ENCODE data around the gene AMIGO1.
A peak's percentile ranks its signal among the peaks of the same experiment; 100 is the strongest.

The AMIGO1 gene

DNA sequence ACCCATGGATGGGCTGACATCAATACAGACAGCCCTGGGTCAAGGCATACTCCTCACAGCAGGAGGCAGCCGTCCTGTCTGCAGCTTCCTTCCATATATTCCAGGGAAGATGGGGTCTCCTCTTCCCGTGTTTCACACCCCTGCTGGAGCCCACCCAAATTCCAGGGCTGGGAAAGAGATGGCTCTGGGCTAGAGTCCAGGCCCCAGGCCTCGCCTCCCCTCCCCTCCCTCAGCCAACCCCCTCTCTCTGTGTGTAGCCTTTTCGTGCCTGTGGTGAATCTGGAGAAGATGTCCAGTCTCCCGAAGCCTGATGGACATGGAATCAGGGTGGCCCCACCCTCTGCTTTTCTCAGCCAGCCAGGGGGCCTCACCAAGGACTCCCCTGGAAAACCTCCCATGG is 22.3 kb downstream of the AMIGO1 start:
- Histone ChIP-seq H3K27ac (ENCODE audit: low read length) (no peak overlapping the region), H3K36me3 (ENCODE audit: insufficient read depth, low read depth, low read length) (peaks cover 26% of the 10 kb centered on the region), H3K9ac (ENCODE audit: low read depth, low read length) (no peak overlapping the region), H3K27me3 (ENCODE audit: insufficient read depth, low read length) (peaks cover 4% of the 10 kb centered on the region), H3K4me1 (ENCODE audit: insufficient read depth, low read length) (peaks cover 8% of the 10 kb centered on the region; the same call in 1 of the 2 replicates), H3K4me3 (ENCODE audit: low read length) (no peak overlapping the region), H3K9me3 (ENCODE audit: insufficient read depth, low read depth, low read length) (no peaks in the 10 kb centered on the region)

DNA sequence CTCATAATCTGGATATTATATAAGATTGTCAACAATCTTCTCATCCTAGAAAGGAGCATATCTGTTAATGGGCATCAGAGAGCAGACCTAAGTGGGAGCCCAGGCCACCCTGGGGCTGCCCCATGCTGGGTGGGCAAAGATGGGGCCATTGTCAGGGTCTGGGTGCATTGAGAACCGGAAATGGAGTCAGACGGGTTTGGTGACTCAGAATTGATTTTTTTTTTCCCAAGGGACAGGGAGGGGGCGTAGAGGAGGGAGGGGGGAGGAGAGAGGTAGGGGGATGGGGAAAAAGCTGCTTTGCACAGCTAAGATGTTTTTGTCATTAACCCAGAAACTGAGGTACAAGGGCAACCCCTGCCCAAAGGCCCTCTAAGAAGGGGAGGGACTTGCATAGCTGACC is 24.5 kb downstream of the AMIGO1 start:
- Histone ChIP-seq H3K4me3 (ENCODE audit: low read length) (peak overlapping the region; percentile 97), H3K27me3 (ENCODE audit: insufficient read depth, low read length) (peaks cover 10% of the 10 kb centered on the region), H3K9ac (ENCODE audit: low read depth, low read length) (peak overlapping the region; percentile 93; the same call in 1 of the 2 replicates), H3K9me3 (ENCODE audit: insufficient read depth, low read depth, low read length) (no peaks in the 10 kb centered on the region), H3K27ac (ENCODE audit: low read length) (no peak overlapping the region), H3K4me1 (ENCODE audit: insufficient read depth, low read length) (peaks cover 8% of the 10 kb centered on the region; the same call in 1 of the 2 replicates), H3K36me3 (ENCODE audit: insufficient read depth, low read depth, low read length) (peaks cover 26% of the 10 kb centered on the region)

DNA sequence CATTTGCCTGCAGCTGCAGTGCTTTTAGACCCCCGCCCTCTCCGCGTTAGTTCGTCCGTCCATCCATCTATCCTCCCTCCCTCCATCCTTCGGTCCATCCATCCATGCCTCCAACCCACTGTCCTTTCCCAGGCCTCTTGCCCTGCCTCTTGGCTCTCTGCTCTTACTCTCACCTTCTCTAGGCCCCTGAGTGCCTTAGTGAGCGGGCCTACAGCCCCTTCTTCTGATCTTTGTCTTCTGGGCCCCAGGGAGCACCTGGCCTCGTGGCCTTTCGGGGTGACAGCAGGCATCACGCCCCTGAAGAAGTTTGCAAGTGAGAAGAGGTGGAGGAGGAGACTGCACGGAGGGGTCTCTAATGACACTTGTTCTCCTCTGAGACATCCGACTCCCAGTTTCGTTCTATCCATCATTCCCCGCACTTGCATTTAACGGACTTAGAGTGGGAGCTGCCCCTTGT is 25.0 kb downstream of the AMIGO1 start:
- peak overlapping the region; percentile 97 for H3K4me3 ChIP-seq (ENCODE audit: low read length)
- H3K27ac ChIP-seq (ENCODE audit: low read length) = no peak overlapping the region
- H3K9me3 ChIP-seq (ENCODE audit: insufficient read depth, low read depth, low read length) = no peaks in the 10 kb centered on the region
- peaks cover 24% of the 10 kb centered on the region for H3K36me3 ChIP-seq (ENCODE audit: insufficient read depth, low read depth, low read length)
- peaks cover 8% of the 10 kb centered on the region; the same call in 1 of the 2 replicates for H3K4me1 ChIP-seq (ENCODE audit: insufficient read depth, low read length)
- peak overlapping the region; percentile 93; the same call in 1 of the 2 replicates for H3K9ac ChIP-seq (ENCODE audit: low read depth, low read length)
- H3K27me3 ChIP-seq (ENCODE audit: insufficient read depth, low read length) = peaks cover 10% of the 10 kb centered on the region

DNA sequence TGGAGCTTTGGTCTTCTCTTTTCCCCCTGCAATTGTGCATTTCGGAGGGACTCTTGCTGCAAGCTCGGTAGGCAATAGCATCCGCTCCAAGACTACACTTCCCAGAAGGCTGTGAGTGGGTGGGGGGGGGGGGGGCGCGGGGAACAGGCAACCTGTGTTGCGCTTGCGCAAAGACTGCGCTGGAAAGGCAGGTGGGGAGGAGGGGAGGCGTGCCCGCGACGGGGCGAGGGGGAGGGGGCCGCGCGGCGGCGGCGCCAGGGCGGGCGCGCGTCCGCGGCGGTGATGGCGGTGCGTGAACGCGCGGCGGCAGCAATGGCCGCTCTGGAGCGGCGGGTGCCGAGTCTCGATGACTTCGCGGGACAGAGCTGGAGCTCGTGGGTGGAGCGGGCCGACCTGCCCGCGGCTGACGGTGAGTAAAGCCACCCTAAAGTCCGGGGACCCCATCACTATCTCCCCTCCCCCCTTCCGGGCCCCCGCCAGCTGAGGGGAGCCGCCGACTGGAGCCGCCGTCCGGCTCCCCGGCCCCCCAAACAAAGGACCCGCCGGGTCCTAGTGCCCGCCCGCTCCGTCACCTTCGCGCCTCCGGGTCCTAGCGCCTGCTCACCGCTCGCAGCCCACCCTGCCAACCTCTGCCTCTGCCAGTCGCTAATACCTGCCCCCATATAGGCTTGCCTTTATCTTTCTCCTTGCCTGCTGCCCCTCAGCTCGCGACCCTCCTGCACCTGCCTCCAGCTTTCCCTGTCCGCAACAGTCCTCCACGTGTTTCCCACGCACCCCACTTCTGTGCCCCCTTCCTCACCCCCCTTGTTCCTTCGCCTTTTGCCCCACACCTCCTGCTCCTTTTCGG is 25.6 kb downstream of the AMIGO1 start, which contains the start of gene ATXN7L2:
Gene ATXN7L2, plus strand, starts transcription at position 234 of the 847 bp plus-strand sequence. Its CDS starts 49 bp downstream, at position 283.
- no peaks in the 10 kb centered on the region for H3K9me3 ChIP-seq (ENCODE audit: insufficient read depth, low read depth, low read length)
- peaks cover 8% of the 10 kb centered on the region; the same call in 1 of the 2 replicates for H3K4me1 ChIP-seq (ENCODE audit: insufficient read depth, low read length)
- H3K27ac ChIP-seq (ENCODE audit: low read length) = no peak within 1 kb of the TSS

DNA sequence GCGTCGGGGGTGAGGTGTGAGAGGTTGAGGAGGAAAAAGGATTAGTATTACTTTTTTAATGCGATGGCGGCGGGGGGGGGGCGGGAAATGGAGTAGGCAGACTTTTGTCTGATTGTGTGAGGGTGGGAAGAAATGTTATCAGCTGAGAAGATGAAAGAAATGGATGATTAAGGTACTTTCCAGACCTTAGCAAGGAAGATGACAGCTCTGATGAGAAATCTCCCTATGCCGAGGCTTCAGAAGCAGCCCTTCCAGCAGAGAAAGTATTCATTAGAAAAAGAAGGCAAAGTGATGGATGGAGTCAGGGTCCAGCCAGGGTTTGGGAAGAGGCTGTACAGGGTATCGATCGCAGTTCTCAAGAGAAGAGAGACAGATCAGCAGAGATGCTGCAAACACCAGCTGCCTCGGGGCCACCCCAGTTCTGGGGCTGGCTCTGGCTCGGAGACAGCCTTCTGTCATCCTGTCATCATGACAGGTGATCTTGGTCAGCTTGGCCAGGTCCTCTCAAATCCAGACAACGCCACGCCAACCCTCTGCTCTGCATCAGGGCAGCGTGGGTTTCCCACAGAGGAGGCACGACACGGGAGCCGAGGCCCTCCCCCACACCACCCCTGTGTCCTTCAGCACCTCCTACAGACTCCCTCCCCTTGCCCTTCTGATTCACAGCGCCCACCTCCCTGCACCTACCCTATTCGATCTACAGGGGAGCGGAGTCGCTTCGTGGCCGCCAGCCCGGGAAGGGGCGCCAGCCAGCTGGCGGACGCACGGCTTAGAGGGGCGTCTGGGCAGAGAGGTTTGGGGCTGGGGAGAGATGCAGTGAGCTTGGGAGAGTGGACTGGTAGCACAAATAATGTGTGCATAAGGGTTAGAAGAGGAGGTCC is 26.5 kb downstream of the AMIGO1 start:
- Histone ChIP-seq H3K9ac (ENCODE audit: low read depth, low read length) (no peak overlapping the region), H3K4me3 (ENCODE audit: low read length) (peak overlapping the region; percentile 97), H3K36me3 (ENCODE audit: insufficient read depth, low read depth, low read length) (peaks cover 10% of the 10 kb centered on the region; the same call in 1 of the 2 replicates), H3K9me3 (ENCODE audit: insufficient read depth, low read depth, low read length) (no peaks in the 10 kb centered on the region), H3K4me1 (ENCODE audit: insufficient read depth, low read length) (peaks cover 8% of the 10 kb centered on the region; the same call in 1 of the 2 replicates), H3K27ac (ENCODE audit: low read length) (no peak overlapping the region), H3K27me3 (ENCODE audit: insufficient read depth, low read length) (peaks cover 10% of the 10 kb centered on the region)

More for the DNA sequence above, 25.6 kb downstream of the AMIGO1 start, which contains the start of gene ATXN7L2:
- Histone ChIP-seq H3K36me3 (ENCODE audit: insufficient read depth, low read depth, low read length) (peaks cover 18% of the 10 kb centered on the region; the same call in 1 of the 2 replicates), H3K27me3 (ENCODE audit: insufficient read depth, low read length) (peaks cover 10% of the 10 kb centered on the region), H3K9ac (ENCODE audit: low read depth, low read length) (peak within 1 kb of the TSS; percentile 93), H3K4me3 (ENCODE audit: low read length) (peak within 1 kb of the TSS; percentile 97)

DNA sequence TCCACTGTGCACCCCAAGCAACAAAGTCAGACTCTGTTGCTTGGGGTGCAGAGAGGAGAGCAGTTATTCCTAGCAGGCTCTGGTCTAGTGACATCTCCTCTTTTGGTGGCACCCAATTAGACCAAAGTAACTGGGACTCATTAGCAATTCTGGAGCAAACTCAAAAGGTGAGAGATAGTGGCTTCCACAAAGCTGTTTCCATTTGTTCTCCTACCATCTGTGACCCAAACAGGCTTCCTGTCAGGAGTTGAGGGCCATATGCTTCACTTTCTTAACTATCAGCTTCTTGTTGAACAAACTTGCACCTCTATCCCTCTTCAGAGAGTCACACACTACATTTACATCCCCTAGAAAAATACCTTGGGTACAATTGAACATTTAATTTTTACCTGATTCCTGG is 27.3 kb downstream of the AMIGO1 start:
- peaks cover 8% of the 10 kb centered on the region; the same call in 1 of the 2 replicates for H3K4me1 ChIP-seq (ENCODE audit: insufficient read depth, low read length)
- peaks cover 2% of the 10 kb centered on the region; the same call in 1 of the 2 replicates for H3K36me3 ChIP-seq (ENCODE audit: insufficient read depth, low read depth, low read length)
- H3K27ac ChIP-seq (ENCODE audit: low read length) = no peak overlapping the region
- peaks cover 10% of the 10 kb centered on the region for H3K27me3 ChIP-seq (ENCODE audit: insufficient read depth, low read length)
- no peaks in the 10 kb centered on the region for H3K9me3 ChIP-seq (ENCODE audit: insufficient read depth, low read depth, low read length)
- H3K9ac ChIP-seq (ENCODE audit: low read depth, low read length) = no peak overlapping the region
- H3K4me3 ChIP-seq (ENCODE audit: low read length) = no peak overlapping the region

DNA sequence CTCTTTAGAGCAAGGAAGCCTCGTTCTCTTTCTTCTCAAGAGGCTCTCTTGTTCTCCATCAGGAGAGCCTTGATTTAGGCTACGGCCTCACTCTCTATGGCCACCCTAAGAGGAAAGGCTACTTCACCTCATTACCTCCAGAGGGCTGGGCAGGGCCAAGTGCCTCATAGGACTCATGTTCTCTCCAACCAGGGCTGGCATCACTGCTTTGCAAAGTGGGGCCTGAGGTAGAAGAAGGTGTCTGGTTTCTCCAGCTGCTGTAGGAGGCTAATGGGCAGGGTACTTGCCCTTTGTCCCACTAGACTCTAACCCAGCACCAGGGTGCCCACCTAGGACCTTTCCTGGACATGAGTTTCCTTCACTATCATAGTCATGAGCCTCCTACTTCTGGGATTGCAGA is 27.9 kb downstream of the AMIGO1 start:
- H3K27ac ChIP-seq (ENCODE audit: low read length) = no peak overlapping the region
- no peak overlapping the region for H3K4me3 ChIP-seq (ENCODE audit: low read length)
- H3K27me3 ChIP-seq (ENCODE audit: insufficient read depth, low read length) = peaks cover 10% of the 10 kb centered on the region
- H3K9ac ChIP-seq (ENCODE audit: low read depth, low read length) = no peak overlapping the region
- no peaks in the 10 kb centered on the region for H3K9me3 ChIP-seq (ENCODE audit: insufficient read depth, low read depth, low read length)
- peaks cover 8% of the 10 kb centered on the region; the same call in 1 of the 2 replicates for H3K4me1 ChIP-seq (ENCODE audit: insufficient read depth, low read length)
- H3K36me3 ChIP-seq (ENCODE audit: insufficient read depth, low read depth, low read length) = no peaks in the 10 kb centered on the region; the same call in 1 of the 2 replicates

DNA sequence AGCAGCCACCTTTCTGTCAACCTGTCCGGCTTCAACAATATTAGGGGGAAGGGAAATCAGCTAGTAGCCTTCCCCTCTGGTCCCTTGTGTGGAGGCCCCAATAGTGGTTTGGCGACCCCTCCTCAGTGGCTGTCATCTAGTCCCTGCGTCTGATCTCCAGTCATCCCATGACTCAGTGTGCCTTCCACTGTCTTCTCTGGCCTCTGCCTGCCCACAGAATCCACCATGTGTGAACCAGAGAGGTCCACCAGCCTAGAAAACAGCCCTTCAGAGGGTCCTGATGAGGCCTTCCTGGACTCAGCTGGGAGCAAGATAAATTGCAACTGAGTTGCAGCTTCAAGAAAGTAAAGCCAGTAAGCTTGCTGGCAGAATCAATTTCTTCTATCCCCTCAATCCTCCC is 29.6 kb downstream of the AMIGO1 start:
- no peak overlapping the region for H3K9ac ChIP-seq (ENCODE audit: low read depth, low read length)
- no peaks in the 10 kb centered on the region for H3K9me3 ChIP-seq (ENCODE audit: insufficient read depth, low read depth, low read length)
- H3K4me1 ChIP-seq (ENCODE audit: insufficient read depth, low read length) = peaks cover 1% of the 10 kb centered on the region; the same call in 1 of the 2 replicates
- H3K4me3 ChIP-seq (ENCODE audit: low read length) = no peak overlapping the region
- peaks cover 10% of the 10 kb centered on the region for H3K27me3 ChIP-seq (ENCODE audit: insufficient read depth, low read length)
- H3K36me3 ChIP-seq (ENCODE audit: insufficient read depth, low read depth, low read length) = no peaks in the 10 kb centered on the region
- H3K27ac ChIP-seq (ENCODE audit: low read length) = no peak overlapping the region

DNA sequence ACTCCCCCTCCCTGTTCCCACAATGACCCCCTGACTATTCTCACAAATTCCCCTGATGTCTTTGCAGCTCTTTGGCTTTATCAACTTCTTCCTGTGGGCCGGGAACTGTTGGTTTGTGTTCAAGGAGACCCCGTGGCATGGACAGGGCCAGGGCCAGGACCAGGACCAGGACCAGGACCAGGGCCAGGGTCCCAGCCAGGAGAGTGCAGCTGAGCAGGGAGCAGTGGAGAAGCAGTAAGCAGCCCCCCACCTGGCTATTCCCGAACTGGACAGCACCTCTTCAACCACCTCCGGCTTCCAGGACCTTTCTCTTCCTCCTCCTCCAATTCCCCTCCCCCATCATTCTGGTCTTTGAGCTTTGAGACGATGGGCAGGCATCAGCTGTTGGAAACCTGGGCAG is 30.2 kb downstream of the AMIGO1 start:
- Histone ChIP-seq H3K27ac (ENCODE audit: low read length) (no peak overlapping the region), H3K4me1 (ENCODE audit: insufficient read depth, low read length) (no peaks in the 10 kb centered on the region), H3K4me3 (ENCODE audit: low read length) (no peak overlapping the region), H3K9ac (ENCODE audit: low read depth, low read length) (no peak overlapping the region), H3K36me3 (ENCODE audit: insufficient read depth, low read depth, low read length) (no peaks in the 10 kb centered on the region), H3K9me3 (ENCODE audit: insufficient read depth, low read depth, low read length) (no peaks in the 10 kb centered on the region), H3K27me3 (ENCODE audit: insufficient read depth, low read length) (peaks cover 10% of the 10 kb centered on the region)

DNA sequence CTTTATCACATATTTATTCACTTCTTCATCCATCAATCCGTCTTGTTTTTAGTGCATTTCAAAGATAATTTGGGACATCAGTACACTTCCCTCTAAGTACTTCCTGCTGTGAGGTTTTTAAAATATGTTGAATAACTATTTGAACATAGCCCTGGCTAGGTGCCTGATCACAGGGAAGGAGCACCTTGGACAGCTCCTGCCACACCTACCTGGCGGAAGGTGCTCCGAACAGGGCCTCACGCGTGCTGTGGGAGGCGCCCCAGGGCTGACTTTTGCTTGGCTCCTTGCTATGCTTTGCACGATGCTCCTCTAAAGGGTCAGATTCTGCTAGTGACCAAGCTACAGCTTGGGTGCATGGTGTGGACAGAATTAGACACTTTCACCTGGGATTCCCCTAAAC is 30.7 kb downstream of the AMIGO1 start:
- H3K9ac ChIP-seq (ENCODE audit: low read depth, low read length) = no peak overlapping the region
- H3K4me1 ChIP-seq (ENCODE audit: insufficient read depth, low read length) = no peaks in the 10 kb centered on the region
- H3K4me3 ChIP-seq (ENCODE audit: low read length) = no peak overlapping the region
- H3K27ac ChIP-seq (ENCODE audit: low read length) = no peak overlapping the region
- no peaks in the 10 kb centered on the region for H3K9me3 ChIP-seq (ENCODE audit: insufficient read depth, low read depth, low read length)
- H3K36me3 ChIP-seq (ENCODE audit: insufficient read depth, low read depth, low read length) = no peaks in the 10 kb centered on the region
- H3K27me3 ChIP-seq (ENCODE audit: insufficient read depth, low read length) = peaks cover 10% of the 10 kb centered on the region

DNA sequence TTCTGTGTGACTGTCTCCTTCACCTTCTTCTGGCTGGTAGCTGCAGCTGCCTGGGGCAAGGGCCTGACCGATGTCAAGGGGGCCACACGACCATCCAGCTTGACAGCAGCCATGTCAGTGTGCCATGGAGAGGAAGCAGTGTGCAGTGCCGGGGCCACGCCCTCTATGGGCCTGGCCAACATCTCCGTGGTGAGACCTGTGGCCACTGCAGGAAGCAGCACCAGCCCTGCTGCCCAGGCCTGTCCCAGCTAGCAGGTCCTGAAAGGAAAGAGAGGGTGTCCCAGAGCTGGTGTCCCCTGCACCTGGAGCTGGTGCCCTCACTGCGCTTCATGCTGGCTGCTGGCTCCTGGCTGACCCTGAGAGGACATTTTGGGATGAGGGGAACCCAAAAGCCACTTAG is 31.7 kb downstream of the AMIGO1 start:
- no peaks in the 10 kb centered on the region for H3K4me1 ChIP-seq (ENCODE audit: insufficient read depth, low read length)
- H3K9ac ChIP-seq (ENCODE audit: low read depth, low read length) = no peak overlapping the region
- H3K27me3 ChIP-seq (ENCODE audit: insufficient read depth, low read length) = peaks cover 10% of the 10 kb centered on the region
- H3K4me3 ChIP-seq (ENCODE audit: low read length) = no peak overlapping the region
- no peaks in the 10 kb centered on the region for H3K36me3 ChIP-seq (ENCODE audit: insufficient read depth, low read depth, low read length)
- no peak overlapping the region for H3K27ac ChIP-seq (ENCODE audit: low read length)
- no peaks in the 10 kb centered on the region for H3K9me3 ChIP-seq (ENCODE audit: insufficient read depth, low read depth, low read length)

Measured in iPS-20b (cell line).